ENCODE results near the gene UTF1.

- TF ChIP-seq CTCF (IDR thresholded peaks at IDR 0.05) (no peak), POLR2A (IDR thresholded peaks at IDR 0.05) (no peak)
Measured at GRCh38 chr10:133230387-133231195, 574 bp downstream of the UTF1 start.
